Fibroblast of skin of left biceps (primary cell): ENCODE data around the gene UBL5.
"Not testable (repeated sequence)": the region's sequence is repeated elsewhere in the genome, so short reads cannot be mapped to it uniquely, and the experiment has no call there.

Source experiments
- DNase-seq, 2 experiments: peaks; one replicate each; pipeline ENCODE4 v3.0.0-alpha.2; 2013; ENCODE audit warnings: low read depth in 2 of 2

UBL5 gene

DNA sequence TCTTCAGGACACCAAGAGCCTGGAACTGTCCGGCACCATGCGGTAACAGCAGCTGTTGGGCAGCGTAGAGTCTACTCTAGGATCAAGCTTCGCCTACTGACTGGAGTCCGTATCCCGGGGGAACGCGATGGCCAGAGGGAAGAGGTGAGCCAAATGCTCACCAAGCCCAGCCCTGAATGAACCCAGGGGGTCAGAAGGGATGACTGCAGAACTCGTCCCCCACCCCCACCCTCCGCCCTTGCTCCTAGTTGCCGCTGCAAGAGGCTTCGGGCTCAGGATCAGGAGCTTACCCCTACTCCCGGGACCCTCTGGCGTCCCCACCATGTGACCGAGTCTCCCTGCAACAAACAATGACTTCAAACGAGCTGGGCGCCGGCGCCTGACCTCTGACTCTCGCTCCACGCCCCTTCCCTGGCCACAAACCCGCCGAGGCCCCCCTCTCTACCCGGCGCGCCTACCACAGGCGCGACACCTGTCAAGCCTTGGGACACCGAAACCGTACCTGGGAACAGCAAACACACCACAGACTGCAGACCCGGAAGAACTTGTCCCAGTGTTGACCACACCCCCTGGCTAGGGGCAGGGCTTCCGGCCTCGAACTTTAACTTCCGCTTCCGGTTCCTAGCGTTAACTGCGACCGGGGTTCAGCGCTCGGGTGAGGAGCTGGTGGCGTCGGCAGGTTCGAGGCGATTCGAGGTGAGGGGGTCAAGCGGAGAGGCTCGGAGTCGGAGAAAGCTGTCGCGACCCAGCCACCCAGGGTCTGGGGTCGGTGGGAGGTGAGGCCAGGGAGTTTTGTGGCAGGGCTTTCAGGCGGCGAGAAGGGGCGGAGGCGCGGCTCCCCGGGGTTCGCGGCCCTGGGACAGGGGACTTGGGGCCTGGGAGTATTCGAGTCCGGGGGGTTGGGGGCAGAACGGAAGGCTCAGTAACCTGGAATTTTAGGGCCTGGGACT is at the start of gene UBL5:
TSS of gene UBL5 (plus strand) at position 630 of the 950 bp plus-strand sequence. CDS start 420 bp downstream, outside the sequence.
- peak; percentile 38 to 42 for DNase-seq

- no peak for DNase-seq
These were observed 45.4 kb upstream of the UBL5 start for GRCh38 chr19:9782338-9782737.

DNA sequence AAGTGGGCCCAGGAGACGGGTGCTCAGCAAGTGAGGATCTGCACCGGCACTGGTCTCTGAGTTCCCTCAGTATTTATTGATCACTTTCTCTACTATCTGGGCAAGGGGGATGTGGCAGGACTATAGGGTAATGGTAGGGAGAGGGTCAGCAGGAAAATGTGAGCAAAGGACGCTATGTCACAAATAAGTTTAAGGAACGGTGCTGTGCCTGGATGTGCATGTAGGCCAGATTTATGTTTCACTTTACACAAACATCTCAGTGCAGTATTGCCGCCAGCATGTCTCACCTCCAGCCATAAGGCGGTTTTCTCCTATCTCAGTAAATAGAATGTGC is 43.6 kb upstream of the UBL5 start:
- not testable (repeated sequence) for DNase-seq

- DNase-seq: peak; percentile 85 to 88
These were observed 42.1 kb upstream of the UBL5 start for GRCh38 chr19:9785367-9786331.

GRCh38 chr19:9786342-9786741 is 41.4 kb upstream of the UBL5 start:
- no peak for DNase-seq

DNA sequence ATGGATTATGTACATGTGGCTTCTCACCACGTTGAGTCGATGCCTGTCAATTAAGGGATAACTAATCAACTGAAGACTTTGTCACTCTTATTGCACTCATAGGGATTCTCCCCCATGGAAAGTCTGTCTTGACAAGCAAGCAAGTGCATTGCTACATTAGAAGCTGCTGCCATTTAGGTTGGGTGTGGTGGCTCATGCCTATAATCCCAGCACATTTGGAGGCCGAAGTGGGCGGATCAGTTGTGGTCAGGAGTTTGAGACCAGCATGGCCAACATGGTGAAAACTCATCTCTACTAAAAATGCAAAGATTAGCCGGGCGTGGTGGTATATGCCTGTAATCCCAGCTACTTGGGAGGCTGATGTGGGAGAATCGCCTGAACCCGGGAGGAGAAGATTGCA is 40.9 kb upstream of the UBL5 start:
- no peak for DNase-seq

DNA sequence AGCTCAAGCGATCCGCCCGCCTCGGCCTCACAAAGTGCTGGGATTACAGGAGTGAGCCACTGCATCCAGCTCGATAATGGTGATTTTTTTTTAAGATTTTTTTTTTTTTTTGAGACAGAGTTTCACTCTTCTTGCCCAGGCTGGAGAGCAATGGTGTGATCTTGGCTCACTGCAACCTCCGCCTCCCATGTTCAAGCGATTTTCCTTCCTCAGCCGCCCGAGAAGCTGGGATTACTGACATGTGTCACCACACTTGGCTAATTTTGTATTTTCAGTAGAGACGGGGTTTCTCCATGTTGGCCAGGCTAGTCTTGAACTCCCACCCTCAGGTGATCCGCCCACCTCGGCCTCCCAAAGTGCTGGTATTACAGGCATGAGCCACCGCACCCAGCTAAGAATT is 39.1 kb upstream of the UBL5 start:
- DNase-seq: not testable (repeated sequence)

DNA sequence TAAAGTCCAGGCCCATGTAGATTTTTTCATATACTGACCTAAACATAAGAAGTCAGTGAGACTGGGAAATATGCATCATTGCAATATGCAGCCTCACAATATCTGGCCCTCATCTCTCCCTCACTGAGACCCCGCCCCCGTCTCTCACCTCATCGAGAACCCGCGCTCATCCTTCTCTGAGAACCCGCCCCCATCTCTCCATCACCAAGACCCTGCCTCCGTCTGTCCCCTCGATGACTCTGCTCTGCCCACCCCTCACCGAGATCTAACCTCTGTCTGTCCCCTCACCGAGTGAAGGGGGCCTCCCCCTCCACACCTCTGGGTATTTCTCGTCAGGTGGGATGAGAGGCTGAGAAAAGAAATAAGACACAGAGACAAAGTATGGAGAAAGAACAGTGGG is 38.7 kb upstream of the UBL5 start:
- DNase-seq: no peak

GRCh38 chr19:9789579-9789978 is 38.1 kb upstream of the UBL5 start:
- DNase-seq: not testable (repeated sequence)

GRCh38 chr19:9791073-9791367 is 36.7 kb upstream of the UBL5 start:
- not testable (repeated sequence) for DNase-seq

DNA sequence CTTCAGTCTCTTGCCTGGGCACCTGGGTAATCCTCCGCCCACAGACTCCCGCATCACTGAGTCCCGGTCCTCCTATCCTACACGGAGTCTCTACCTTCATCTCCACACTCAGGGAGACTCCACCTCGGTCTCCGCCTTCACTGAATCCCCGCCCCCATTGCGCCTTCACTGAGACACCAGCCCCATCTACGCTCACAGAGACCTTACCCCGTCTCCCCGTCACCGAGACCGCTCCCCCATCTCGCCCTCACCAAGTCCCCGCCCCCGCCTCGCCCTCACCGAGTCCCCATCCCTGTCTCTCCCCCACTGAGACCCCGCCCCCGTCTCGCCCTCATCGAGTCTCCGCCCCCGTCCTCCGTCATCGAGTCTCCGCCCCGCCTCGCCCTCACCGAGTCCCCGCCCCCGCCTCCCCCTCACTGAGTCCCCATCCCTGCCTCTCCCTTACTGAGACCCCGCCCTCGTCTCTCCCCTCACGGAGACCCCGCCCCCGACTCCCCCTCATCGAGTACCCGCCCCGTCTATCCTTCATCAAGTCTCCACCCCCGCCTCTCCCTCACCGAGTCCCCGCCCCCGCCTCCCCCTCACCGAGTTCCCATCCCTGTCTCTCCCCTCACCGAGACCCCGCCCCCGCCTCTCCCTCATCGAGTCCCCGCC is 36.0 kb upstream of the UBL5 start:
- DNase-seq: peak; percentile 90 to 91

- DNase-seq: peak; percentile 81 to 85
These were observed 35.3 kb upstream of the UBL5 start for GRCh38 chr19:9792206-9793070.

DNA sequence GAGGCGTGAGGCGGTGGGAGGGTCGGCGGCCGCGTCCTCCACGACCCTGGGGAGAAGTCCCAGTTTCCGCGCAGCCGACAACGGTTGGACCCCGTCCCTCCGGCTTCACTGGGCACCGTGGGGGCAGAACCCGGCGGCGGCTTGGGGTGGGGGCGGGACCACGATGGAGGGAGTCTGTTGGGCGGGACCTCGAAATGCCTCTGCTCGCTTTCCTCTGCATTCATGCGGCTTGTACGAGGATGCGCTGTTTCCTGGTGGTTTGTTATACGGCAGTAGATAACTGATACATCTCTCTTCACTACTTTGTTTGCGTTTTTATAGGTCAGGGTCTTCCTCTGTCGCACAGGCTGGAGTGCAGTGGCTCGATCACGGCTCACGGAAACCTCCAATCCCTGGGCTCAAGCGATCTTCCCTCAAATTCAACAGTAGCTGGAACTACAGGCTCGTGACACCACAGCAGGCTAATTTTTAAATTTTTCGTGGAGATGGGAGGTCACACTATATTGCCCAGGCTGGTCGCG is 34.6 kb upstream of the UBL5 start:
- DNase-seq: no peak

DNA sequence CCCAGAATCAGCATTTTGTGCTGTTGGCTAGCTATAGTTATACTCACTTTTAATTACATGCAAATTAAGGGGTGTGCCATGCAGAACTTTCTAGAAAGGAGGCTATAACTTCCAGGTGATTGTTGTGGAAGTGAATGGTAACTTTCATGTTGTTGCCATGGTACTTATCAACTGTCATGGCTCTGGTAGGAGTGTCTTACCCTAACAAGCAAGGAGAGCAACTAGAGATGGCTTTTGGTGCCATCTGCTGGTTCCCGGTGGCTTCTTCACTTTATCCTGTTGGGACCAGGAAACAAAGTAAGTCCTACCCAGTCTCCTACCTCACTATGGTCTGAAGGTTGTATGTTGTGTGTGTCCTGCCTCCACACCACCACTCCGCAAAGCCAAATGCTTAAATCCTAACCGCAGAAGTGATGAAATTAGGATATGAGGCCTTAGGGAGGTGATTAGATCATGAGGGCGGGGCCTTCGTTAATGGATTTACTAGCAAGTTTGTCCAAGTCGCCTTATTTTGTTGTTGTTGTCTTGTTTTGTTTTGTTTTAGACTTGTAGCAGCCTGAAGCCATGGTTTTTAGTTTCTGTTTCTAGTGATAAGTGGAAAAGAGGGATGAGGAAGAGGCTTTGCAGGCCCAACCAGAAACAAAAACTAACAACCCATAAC is 31.5 kb upstream of the UBL5 start:
- DNase-seq: peak; percentile 58 to 62

- DNase-seq: no peak
These were observed 29.8 kb upstream of the UBL5 start for GRCh38 chr19:9797871-9798270.

DNA sequence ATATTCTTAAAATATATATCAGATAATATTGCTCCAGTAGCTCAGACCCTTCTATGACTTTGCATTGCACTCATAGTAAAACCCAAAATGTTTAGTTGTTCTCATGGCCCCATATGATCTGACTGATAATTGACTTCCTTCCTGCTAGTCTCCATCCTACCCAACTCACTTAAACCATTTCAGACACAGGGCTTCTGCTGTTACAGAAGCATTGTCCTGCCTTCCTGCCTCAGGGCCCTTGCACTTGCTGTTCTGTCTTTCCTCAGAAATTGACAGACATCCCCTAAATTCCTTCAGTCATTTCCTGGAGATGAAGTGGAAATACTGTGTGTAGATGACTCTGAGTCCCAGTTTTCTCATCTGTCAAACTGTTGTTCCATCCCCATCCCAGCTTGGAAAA is 28.6 kb upstream of the UBL5 start:
- DNase-seq: no peak

- no peak for DNase-seq
These were observed 25.7 kb upstream of the UBL5 start for GRCh38 chr19:9801976-9802375.

- no peak for DNase-seq
These were observed 20.9 kb upstream of the UBL5 start for GRCh38 chr19:9806803-9807202.

- DNase-seq: no peak
These were observed 18.6 kb upstream of the UBL5 start for GRCh38 chr19:9808855-9809824.
